ENCODE data around the gene CD300H. TPM values are rescaled to one million over a fixed set of nuclear protein-coding genes. Genes with fewer than 3 reads are reported as not detected.
A peak's percentile ranks its signal among the peaks of the same experiment; 100 is the strongest.

Gene CD300H
- polyA plus RNA-seq, 1 donor from 2014 or later: 0.61 TPM

DNA sequence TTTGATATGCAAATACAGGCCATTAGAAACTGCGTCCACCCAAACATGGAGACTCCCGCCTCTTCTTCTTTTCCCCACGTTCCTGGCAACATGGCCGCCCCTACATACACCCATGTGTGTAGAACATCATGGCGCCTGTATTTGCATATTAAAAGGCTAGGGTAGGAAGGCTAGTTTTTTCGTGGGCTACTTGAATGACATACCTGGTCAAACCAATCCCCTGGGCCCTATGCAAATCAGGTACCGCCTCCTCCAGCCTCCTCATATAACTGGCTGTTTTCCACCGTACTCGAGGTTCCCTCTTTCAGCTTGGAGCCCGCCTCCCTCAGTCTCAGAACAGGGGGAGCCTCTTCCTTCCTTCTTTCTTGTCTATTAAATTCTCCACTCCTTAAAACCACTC lies 35.2 kb downstream of the CD300H start:
- H3K4me1 Mint-ChIP-seq: peaks cover 16 to 22% (median 17%) of the 10 kb centered on the region in 3 donors
- H3K4me3 Mint-ChIP-seq: peak overlapping the region in 2 of 4 donors; percentile 44 to 80
- H3K36me3 Mint-ChIP-seq: no peaks in the 10 kb centered on the region
- H3K27me3 Mint-ChIP-seq: peaks cover 5% of the 10 kb centered on the region
- H3K27ac Mint-ChIP-seq: peak overlapping the region in 1 of 3 donors; percentile 80
- no peaks in the 10 kb centered on the region for H3K9me3 Mint-ChIP-seq

DNA sequence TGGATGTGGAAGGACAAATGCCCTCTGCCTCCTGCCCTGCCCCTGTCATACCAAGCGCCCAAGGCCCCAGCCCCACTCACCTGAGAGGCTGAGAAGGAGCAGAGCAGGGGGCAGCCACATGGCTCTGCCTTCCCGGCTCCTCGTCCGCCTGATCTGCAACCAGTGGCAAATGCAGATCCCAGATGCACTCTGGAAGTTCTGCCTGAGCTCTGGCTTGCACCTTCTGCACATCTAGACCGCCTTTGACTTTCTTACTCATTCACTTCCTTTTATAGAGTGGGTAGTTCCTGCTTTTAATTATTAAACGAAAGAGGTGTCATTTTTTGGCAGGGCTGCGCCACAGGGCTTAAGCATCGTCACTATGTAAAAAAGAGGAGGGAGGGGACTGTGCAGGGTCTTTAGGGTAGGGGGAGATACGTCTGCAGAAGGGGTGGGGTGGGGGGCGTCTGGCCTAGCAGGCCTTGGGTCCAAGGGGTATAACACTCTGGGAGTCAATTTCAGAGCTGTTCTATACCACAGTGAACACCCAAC lies 36.0 kb downstream of the CD300H start, which contains the start of gene CD300LB:
Gene CD300LB, minus strand, starts transcription at position 245 of the 531 bp plus-strand sequence. Its CDS starts 125 bp downstream, at position 120.
- Mint-ChIP-seq H3K27me3 (peaks cover 5% of the 10 kb centered on the region), H3K36me3 (no peaks in the 10 kb centered on the region), H3K4me1 (peaks cover 16 to 22% (median 17%) of the 10 kb centered on the region in 3 donors), H3K27ac (peak within 1 kb of the TSS in 1 of 3 donors; percentile 80), H3K4me3 (peak within 1 kb of the TSS in 3 of 4 donors; percentile 9 to 80 (median 39)), H3K9me3 (peaks cover 0 to 1% (median 0%) of the 10 kb centered on the region in 3 donors)

DNA sequence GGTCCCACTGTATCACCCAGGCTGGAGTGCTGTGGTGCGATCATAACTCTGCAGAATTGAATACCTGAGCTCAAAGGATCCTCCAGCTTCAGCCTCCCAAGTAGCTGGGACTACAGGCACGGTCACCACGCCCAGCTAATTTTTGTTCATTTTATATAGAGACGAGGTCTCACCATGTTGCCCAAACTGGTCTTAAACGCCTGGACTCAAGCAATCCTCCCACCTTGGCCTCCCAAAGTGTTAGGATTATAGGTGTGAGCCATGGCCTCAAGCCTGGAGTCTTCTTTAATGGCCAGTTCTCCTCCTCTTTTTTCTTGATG lies 36.5 kb downstream of the CD300H start:
- Mint-ChIP-seq H3K4me3 (peak overlapping the region in 1 of 4 donors; percentile 70), H3K36me3 (no peaks in the 10 kb centered on the region), H3K27me3 (peaks cover 5% of the 10 kb centered on the region), H3K9me3 (peaks cover 0 to 1% (median 0%) of the 10 kb centered on the region in 3 donors), H3K4me1 (peaks cover 16 to 22% (median 17%) of the 10 kb centered on the region in 3 donors), H3K27ac (no peak overlapping the region)

DNA sequence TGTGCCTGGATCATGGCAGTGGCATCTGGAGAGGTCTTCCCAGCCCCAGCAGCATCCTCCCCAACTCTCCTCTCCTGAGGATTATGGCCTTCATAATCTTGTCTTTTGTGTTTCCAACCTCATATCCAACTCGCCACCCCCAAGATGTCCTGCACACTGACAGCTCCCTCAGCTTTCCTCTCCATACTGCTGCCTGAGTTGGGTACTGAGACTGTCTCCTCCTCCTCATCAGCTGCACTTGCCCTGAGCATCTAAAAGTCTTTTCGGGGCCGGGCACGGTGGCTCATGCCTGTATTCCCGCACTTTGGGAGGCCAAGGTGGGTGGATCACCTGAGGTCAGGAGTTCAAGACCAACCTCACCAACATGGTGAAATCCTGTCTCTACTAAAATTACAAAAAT lies 38.1 kb downstream of the CD300H start:
- H3K27ac Mint-ChIP-seq: no peak overlapping the region
- peaks cover 16 to 22% (median 17%) of the 10 kb centered on the region in 3 donors for H3K4me1 Mint-ChIP-seq
- H3K36me3 Mint-ChIP-seq: no peaks in the 10 kb centered on the region
- peaks cover 1% of the 10 kb centered on the region for H3K27me3 Mint-ChIP-seq
- H3K4me3 Mint-ChIP-seq: peak overlapping the region in 1 of 4 donors; percentile 23
- peaks cover 0 to 1% (median 0%) of the 10 kb centered on the region in 3 donors for H3K9me3 Mint-ChIP-seq

DNA sequence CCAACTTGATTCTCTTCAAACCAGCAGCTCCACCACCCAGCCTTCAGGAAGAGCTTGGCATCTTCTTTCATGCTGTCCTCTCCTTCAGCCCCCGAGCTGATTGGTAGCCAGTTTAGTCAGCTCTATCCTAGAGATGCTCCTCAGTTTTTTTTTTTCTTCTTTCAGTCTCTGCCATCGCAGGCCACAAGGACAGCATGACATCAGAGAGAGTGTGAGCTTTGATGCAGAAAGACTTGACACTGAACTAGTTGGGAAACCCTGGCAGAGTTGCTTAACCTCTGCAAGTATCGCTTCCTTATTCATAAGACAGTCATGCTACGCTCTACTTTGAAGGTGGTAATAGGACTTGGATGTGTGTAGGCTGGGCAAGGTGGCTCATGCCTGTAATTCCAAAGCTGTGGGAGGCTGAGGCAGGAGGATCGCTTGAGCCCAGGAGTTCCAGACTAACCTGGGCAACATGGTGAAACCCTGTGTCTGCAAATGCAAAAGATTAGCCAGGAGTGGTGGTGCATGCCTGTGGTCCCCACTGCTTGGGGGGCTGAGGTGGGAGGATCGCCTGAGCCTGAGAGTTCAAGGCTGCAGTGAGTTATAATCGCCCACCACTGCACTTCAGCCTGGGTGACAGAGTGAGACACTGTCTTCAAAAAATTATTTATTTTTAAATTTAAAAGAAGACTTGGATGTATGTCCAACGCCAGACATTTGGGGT lies 38.7 kb downstream of the CD300H start:
- Mint-ChIP-seq H3K27ac (peak overlapping the region in 2 of 3 donors; percentile 5 to 61), H3K27me3 (peaks cover under 1% of the 10 kb centered on the region), H3K4me1 (peaks cover 16 to 22% (median 17%) of the 10 kb centered on the region in 3 donors), H3K36me3 (no peaks in the 10 kb centered on the region), H3K9me3 (peaks cover 0 to 1% (median 0%) of the 10 kb centered on the region in 3 donors), H3K4me3 (no peak overlapping the region)

DNA sequence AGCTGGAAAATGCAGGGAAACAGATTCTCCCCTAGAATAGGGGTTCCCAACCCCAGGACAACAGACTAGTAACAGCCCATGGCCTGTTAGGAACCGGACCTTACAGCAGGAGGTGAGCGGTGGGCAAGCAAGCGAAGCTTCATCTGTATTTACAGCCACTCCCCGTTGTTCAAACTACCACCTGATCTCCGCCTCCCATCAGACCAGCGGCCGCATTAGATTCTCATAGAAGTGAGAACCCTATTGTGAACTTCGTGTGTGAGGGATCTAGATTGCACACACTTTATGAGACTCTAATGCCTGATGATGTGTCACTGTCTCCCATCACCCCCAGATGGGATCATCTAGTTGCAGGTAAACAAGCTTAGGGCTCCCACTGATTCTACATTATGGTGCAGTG lies 39.6 kb downstream of the CD300H start:
- no peak overlapping the region for H3K27ac Mint-ChIP-seq
- peaks cover 6% of the 10 kb centered on the region for H3K27me3 Mint-ChIP-seq

DNA sequence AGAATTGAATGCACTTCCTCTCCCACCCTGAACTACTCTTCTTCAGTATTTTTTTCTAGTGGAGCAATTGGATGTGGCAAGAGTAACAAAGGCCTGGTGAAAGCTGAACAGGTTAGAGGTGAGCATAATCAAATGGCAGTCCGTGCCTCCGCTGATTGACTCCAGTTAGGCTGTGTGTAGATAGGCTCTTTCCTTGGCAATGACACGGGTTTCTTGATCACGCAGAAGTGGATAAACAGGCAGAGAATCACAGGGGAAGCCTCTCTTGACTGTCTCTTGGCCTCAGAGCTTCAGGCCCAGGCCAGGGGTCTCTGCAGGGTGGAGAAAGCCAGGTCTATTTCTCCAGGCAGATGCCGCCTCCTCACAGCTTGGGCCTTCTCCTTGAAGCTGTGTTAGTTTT lies 40.2 kb downstream of the CD300H start:
- Mint-ChIP-seq H3K9me3 (peaks cover 0 to 1% (median 0%) of the 10 kb centered on the region in 3 donors), H3K27me3 (peaks cover 6% of the 10 kb centered on the region), H3K27ac (no peak overlapping the region), H3K4me3 (no peak overlapping the region), H3K4me1 (peaks cover 11 to 14% (median 12%) of the 10 kb centered on the region in 3 donors), H3K36me3 (no peaks in the 10 kb centered on the region)

More for the DNA sequence above, 39.6 kb downstream of the CD300H start:
- peaks cover 0 to 1% (median 0%) of the 10 kb centered on the region in 3 donors for H3K9me3 Mint-ChIP-seq
- H3K4me3 Mint-ChIP-seq: no peak overlapping the region
- no peaks in the 10 kb centered on the region for H3K36me3 Mint-ChIP-seq
- peaks cover 11 to 18% (median 13%) of the 10 kb centered on the region in 3 donors for H3K4me1 Mint-ChIP-seq

DNA sequence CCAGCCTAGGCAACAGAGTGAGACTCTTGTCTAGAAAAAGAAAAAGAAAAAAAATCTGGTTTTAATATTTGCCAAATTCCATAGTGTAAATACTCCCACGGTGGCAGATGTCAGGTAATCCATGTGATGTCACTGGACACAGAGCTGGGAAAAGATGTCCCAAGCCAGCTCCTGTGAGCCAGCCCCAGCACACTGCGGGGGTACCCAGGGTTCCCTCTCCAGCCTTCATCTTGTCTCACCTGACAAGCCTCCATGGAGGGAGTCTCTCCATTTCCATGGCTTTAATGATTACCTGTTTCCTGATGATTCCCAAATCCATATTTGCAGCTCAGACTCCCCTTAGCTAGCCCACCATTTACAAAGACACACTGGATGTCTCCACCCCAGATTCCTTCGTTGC lies 40.6 kb downstream of the CD300H start:
- Mint-ChIP-seq H3K4me3 (no peak overlapping the region), H3K27me3 (peaks cover 8% of the 10 kb centered on the region), H3K27ac (no peak overlapping the region), H3K4me1 (peaks cover 11 to 14% (median 12%) of the 10 kb centered on the region in 3 donors), H3K36me3 (no peaks in the 10 kb centered on the region), H3K9me3 (peaks cover 0 to 1% (median 0%) of the 10 kb centered on the region in 3 donors)

DNA sequence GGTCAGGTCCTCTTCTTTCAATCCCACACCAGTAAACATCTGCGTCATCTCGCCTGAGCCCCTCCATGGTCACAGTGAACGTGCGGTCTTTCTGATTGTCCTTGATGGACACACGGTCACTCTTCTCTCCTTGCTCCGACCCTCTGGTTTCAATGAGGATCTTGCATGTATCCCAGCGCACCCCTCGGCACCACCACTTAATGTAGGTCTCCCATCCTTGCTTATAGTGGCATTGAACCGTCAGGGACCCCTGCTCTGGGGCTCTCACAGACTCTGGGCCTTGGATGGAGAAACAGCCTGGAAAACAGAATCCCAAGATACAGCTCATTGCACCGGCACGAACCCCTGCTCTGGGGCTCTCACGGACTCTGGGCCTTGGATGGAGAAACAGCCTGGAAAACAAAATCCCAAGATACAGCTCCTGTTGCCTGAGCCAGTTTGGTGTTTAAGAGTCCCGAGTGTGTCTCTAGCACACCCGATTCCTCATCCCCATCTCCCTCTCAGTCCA lies 41.5 kb downstream of the CD300H start:
- H3K27ac Mint-ChIP-seq: peak overlapping the region in 1 of 3 donors; percentile 82
- no peak overlapping the region for H3K4me3 Mint-ChIP-seq
- peaks cover 6 to 18% (median 11%) of the 10 kb centered on the region in 3 donors for H3K4me1 Mint-ChIP-seq
- peaks cover 12% of the 10 kb centered on the region for H3K27me3 Mint-ChIP-seq
- no peaks in the 10 kb centered on the region for H3K36me3 Mint-ChIP-seq
- peaks cover 0 to 1% (median 0%) of the 10 kb centered on the region in 3 donors for H3K9me3 Mint-ChIP-seq

DNA sequence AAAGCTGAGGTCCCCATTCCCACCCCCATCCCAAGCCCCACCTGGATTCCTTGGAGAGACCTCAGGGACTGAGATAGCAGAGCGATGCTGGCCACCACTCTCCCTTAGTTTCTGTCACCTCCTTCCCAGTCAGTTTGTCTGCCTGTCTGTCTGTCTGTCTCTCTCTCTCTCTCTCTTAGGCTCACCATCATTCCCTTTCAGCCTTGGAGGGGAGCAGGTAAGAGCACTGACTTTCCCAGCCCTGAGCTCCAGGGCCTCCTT lies 41.9 kb downstream of the CD300H start:
- Mint-ChIP-seq H3K27me3 (peaks cover 13% of the 10 kb centered on the region), H3K36me3 (no peaks in the 10 kb centered on the region), H3K4me1 (peaks cover 6 to 18% (median 11%) of the 10 kb centered on the region in 3 donors), H3K27ac (peak overlapping the region in 1 of 3 donors; percentile 82), H3K9me3 (peaks cover 0 to 1% (median 0%) of the 10 kb centered on the region in 3 donors), H3K4me3 (no peak overlapping the region)

DNA sequence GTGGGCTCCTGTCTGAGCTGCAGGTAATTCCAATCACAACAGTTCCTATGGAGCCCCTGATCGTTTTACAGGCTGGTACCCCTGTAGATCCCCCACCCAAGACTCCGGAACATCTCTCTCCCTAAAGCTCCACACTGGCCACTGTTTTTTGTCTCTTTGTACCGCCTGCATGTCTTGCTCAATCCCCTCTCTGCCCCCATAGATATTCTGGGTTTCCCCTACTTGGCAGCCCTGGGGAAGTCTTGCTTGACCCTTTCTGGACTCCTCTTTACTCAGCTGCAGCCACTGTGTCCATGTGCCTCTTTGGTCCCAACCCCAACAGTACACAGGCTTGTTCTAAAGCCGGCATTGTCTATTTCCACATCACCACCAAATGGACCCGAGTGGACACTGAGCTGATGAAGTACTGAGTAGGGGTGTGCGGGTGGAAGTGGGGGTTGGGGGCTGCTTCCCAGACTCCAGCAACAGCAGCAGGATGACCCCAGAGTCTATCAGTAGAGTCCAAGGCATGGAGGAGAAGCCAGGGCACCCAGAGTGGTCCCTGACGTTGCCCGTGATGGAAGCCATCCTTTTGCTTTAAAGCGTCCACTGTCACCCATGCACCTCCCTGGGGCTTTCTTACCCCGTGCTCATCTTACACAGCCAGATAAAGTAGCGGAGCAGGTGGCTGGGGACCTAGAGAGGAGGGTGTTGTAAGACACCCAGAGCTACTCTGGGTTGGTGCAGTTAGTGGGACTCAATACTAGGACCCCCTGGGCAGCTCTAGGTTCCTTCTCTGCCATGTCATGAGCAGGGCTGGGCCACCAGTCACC lies 42.5 kb downstream of the CD300H start:
- peaks cover 0 to 1% (median 0%) of the 10 kb centered on the region in 3 donors for H3K9me3 Mint-ChIP-seq
- H3K36me3 Mint-ChIP-seq: no peaks in the 10 kb centered on the region
- H3K4me1 Mint-ChIP-seq: peaks cover 9 to 23% (median 11%) of the 10 kb centered on the region in 3 donors
- H3K4me3 Mint-ChIP-seq: no peak overlapping the region
- peaks cover 13% of the 10 kb centered on the region for H3K27me3 Mint-ChIP-seq
- H3K27ac Mint-ChIP-seq: no peak overlapping the region

DNA sequence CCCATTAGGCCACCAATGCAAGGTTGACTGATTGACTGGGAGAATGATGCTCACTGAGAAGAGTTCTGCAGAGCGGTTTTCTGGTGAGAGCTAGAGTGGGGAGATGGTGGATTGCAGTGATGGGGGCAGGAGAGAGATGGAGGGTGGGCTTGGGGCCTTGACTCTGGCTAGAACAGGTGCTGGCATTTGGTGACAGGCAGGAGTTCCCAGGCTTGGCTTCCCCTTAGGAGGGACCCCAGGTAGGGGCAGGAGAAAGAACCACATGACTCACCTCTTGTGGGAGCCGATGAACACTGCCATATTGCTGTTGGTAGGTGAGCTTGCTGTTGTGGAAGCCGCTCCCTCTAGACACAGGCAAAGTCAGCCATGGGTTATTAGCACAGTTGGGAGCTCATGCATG lies 44.0 kb downstream of the CD300H start:
- no peak overlapping the region for H3K27ac Mint-ChIP-seq
- H3K9me3 Mint-ChIP-seq: peaks cover under 1 to 6% (median 6%) of the 10 kb centered on the region in 3 donors
- H3K4me1 Mint-ChIP-seq: peaks cover 5 to 17% (median 7%) of the 10 kb centered on the region in 3 donors
- H3K4me3 Mint-ChIP-seq: peak overlapping the region in 1 of 4 donors; percentile 87
- peaks cover 13% of the 10 kb centered on the region for H3K27me3 Mint-ChIP-seq
- no peaks in the 10 kb centered on the region for H3K36me3 Mint-ChIP-seq

DNA sequence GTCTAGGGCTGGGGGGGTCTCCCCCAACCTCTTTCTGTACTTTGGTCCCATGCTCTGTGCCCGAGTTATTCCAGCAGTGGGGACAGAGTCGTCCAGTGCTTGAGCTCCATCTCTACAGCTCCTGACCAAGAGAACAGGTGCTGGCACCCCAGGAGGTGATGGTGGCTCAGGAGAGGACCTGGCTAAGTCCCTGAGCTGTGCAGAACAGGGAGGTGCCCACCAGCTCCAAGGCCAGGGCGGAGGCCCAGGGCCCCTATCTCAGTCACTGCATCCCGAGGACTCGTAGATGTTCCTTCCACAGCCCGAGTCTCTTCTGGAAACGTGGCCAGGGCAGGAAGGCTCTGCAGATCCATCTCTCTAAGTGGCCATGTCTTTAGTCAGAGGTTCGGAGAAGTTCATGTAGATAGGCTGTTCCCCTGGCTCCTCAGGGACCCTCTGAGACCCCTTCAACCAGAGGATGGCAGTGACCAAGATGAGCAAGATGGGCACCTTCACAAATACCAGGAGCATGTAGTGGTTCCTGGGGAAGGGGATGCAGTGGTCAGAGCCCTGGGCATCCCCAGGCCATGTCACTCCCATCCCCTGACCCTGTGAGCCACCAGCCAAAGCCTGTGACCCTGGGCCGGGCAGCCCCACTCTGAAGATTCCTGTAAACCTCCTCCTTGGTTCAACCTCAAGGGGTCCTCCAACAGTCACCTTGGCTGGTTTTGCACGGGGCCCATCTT lies 44.8 kb downstream of the CD300H start:
- Mint-ChIP-seq H3K36me3 (no peaks in the 10 kb centered on the region), H3K27ac (peak overlapping the region in 1 of 3 donors; percentile 53), H3K27me3 (peaks cover 13% of the 10 kb centered on the region), H3K9me3 (peaks cover 5 to 11% (median 6%) of the 10 kb centered on the region in 3 donors), H3K4me1 (peaks cover 5 to 15% (median 7%) of the 10 kb centered on the region in 3 donors), H3K4me3 (peak overlapping the region in 1 of 4 donors; percentile 22)

DNA sequence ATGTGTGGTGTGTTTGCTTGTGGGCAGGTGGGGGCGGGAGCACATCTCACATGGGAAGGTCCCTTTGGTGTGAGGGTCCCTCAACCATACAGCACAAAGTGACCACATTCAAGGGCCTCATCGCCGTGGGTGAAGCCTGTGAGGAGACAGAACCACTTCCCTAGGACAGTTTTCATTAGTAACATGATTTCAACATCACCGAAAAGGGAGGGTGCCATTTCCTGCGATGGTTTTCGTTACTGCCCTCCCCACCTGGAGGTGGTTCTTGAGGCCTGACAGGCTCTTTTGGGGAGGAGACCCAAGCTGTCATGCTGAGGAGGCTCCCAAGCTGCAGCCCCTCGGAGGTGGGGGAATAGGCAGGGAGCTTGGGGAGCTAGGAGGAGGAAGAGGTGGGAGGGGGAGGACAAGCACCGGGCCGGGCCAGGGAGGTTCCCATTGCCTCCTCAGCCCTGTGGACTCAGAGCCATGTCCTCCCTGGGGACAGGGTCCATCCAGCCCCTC lies 45.6 kb downstream of the CD300H start:
- peaks cover 5 to 15% (median 7%) of the 10 kb centered on the region in 3 donors for H3K4me1 Mint-ChIP-seq
- peaks cover 13% of the 10 kb centered on the region for H3K27me3 Mint-ChIP-seq
- H3K36me3 Mint-ChIP-seq: peaks cover 2% of the 10 kb centered on the region
- H3K9me3 Mint-ChIP-seq: peaks cover 4 to 11% (median 5%) of the 10 kb centered on the region in 3 donors
- no peak overlapping the region for H3K27ac Mint-ChIP-seq
- H3K4me3 Mint-ChIP-seq: no peak overlapping the region
